PC-3 (cell line): ENCODE measurements around the gene DEFB119.

ENCODE experiments used
- CTCF ChIP-seq: fragments of 300-600 bp; sonication (generic); conservative IDR thresholded peaks from 2 replicates; pipeline ENCODE4 v1.5.1; 2017; ENCODE audit warnings: antibody characterized with exemption, low read depth, mild to moderate bottlenecking, low read length
- EZH2 ChIP-seq: fragments of 300-600 bp; sonication (generic); IDR thresholded peaks from one replicate; pipeline ENCODE4 v1.6.1; 2017; ENCODE audit warnings: antibody characterized with exemption, mild to moderate bottlenecking, low read length; ENCODE audit not compliant: unreplicated experiment
- EZH2phosphoT487 ChIP-seq: fragments of 300-600 bp; sonication (generic); IDR thresholded peaks from 2 replicates; pipeline ENCODE4 v1.6.1; 2018; ENCODE audit warnings: mild to moderate bottlenecking, antibody characterized with exemption, low read length, borderline replicate concordance

GRCh38 chr20:31355981-31356380 lies 34.4 kb downstream of the DEFB119 start:
- TF ChIP-seq EZH2 (no peak), CTCF (no peak), EZH2phosphoT487 (no peak)
